OCI-M1 (cell line): ENCODE results near the gene TBC1D22A.

Experiments used
- DNase-seq: peaks from one replicate; lab custom pipeline; 2025; lab: John Stamatoyannopoulos, UW

TBC1D22A gene

DNA sequence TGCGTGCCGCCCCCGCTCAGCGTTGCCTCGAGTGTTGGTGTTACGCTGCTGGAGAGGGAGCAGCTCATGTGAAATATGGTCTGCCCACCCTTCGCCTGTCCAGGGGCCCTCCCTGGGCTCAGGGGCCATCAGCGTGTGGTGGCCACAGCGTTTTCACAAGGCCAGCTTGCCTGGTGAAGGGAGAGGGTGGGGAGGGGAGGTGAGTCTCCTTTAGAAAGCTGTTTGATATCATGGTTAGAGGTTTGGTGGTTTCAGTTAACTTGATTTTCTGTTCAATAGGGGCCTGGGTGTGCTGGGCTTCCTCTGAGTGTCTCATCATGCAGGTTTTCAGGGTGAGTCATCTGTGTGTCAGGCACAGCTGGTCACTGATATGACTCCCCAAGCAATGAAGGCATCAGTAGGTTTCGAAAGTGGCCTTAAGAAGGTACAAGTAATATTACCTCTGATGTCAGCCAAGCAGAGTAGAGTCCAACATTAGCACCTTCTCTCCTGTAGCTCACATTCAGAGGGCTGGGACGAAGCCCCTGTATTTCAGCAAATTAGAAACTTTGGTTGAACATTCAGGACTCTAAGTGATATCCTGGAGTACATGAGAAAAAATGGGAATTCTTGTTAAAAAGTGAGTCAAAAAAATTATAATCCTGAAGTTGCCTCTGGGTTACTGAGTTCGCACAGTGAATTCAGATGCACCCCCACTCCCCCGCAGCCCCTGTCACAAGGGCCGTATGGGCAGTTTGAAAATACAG, 172.5 kb downstream of the TBC1D22A start:
- DNase-seq, result peak; percentile 93

DNA sequence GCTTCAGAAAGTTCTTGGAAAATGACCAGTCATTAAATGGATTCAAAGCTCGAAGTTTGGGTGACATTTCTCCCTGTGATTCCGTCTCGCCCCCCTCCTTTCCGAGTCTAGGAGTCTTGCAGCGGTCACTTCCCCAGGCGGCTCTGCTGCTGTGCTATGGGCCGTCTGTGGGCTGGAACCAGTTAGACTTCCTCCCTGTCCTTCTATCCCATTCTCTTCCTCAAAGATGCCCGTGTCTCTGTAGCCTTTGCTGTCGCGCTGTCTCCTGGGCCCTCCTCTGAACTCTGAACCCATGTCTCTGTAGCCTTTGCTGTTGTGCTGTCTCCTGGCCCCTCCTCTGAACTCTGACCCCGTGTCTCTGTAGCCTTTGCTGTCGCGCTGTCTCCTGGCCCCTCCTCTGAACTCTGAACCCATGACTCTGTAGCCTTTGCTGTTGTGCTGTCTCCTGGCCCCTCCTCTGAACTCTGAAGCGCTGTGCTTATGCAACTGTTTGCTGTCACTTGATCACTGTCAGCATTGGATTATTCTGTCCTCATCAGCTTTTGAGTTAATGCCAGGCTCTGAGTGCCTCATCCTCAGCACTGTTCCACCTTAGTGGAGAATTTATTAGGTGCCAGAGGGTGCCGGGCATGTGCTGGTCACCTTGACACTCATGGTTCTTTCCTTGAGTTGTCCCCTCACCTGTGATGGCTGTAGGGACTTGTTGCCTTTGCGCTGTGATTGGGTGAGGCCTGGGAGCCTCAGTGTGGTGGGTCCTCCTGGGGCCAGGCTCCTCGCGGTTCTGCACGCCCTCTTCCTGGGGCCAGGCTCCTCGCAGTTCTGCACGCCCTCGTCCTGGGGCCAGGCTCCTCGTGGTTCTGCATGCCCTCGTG, 173.3 kb downstream of the TBC1D22A start:
- peak; percentile 17 for DNase-seq

DNA sequence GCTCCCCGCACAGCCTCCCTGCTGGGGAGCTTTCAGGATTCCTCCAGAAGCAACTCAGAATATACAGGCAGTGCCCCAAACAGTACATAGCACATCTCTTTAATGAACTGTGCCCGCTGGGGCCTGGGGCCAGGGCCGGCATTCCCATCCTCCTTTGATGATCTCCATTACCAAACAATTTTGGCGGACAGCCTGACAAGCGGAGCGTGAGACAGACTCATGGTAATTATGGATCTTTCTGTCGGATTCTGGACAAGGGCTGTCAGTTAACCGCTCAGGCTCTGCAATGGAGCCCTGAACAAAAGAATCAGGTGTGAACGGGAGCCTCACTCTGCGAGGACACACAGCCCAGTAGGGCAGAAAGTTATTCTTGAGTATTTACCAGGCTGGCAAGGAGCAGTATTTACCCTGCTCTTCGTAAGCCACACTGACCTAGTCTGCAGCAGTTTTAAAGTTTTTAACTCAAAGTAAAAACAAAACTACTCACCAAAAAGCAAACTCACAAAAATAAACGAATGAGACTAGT, 174.0 kb downstream of the TBC1D22A start:
- DNase-seq, result no peak

DNA sequence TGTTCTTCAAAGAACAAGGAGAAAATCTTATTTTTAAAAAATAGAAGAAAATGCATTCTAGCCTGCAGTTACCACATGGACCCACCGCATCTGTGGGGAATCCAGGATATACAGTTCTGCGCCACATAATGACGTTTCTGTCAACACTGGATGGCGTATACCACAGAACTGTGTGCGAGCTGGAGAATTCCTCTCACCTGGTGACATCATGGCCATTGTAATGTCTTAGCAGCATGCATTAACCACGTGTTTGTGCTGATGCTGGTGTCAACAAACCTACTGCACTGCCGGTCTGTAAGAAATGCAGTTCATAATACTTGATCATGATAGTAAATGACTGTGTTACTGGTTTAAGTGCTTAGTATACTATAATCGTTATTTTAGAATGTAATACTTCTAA, 174.7 kb downstream of the TBC1D22A start:
- DNase-seq, result no peak

DNA sequence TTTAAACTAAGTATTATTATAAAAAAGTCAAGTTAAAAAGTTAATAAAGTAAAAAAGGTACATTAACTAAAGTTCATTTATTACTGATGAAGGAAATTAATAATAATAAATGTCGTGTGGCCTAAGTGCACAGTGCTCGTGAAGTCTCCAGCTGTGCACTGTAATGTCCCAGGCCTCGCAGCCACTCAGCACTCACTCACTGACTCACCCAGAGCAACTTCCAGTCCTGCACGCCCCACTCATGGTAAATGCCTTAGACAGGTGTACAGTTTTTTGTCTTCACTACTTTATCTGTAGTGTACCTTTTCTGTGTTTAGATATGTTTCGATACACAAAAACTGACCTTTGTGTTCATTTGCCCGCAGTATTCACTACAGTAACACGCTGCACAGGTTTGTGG, 175.5 kb downstream of the TBC1D22A start:
- DNase-seq, result no peak

DNA sequence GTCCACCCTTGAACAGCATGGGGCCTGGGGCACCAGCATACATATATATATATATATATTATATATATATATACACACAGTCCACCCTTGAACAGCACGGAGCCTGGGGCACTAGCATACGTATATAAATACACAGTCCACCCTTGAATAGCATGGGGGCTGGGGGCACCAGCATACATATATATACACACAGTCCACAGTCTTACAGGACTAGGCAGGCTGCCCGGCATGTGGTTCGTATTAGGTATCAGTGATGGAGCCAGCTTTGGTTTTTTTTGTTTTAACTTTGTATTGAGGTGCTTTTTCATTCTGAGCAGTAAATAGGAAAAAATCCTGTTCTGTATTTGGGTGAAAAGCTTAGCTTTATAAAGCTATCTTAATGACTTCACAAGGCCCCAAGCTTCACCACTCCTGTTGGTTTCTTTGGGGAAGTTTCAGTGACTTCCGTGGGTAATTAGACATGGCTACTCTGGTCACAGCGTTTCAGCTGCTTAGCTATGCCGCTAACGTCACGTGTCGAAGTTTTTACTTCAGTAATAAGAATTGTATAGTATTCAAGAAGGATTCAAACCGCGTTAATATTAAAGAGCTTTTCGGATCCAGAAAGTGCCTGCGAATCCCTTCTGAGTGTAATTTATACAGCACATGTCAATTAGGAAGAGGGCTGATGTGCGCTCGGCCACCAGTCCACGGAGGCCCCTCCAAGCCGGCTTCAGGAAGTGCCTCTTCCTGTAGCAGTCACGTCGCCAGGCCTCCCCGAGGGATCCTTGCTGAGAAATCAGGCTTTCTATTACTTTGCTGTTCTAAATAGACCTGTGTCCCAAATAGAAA, 179.7 kb downstream of the TBC1D22A start:
- DNase-seq, result no peak

DNA sequence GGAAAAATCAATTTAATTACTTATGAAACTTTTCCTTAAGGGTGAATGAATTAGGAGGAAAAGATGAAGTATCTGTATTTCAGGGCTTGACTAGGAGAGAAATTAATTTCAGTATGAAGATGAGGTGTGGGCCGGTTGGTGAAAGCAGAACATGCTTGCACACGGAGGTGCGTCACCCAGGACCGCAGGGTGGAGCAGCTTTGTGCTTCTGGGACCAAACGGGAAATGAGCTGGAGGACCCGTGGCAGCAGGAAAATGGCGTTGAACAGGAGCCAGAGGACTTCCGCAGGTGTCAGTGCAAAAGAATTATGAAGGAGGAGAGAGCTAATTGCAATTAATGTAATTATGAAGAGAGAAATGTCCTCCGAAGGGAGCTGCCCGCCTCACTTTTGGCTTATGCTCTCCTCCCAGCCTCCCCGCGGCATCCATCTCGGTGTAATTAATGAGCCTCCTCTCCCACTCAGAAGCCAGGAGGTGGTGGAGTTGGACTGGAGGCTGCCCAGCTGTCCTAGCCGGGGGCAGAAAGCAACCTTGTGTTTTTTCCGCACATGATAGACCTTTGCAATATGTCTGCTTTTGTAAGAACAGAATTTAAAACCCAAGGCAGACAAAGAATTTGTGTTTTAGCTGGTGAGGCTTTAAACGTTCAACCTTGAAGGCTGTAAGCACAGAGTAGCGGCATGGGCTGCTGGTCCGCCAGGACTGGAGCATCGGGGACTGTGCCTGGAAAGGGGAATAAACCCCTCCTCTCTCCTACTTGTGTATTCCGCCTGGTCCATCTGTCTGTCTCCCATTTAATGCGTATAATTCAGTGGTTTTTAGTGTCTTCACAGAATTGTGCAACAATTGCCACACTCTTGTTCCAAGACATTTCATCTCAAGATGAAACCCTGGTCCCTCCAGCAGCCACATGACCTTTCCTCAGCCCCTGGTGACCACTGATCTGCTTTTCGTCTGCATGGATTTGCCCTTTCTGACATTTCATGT, 180.6 kb downstream of the TBC1D22A start:
- DNase-seq, result no peak

DNA sequence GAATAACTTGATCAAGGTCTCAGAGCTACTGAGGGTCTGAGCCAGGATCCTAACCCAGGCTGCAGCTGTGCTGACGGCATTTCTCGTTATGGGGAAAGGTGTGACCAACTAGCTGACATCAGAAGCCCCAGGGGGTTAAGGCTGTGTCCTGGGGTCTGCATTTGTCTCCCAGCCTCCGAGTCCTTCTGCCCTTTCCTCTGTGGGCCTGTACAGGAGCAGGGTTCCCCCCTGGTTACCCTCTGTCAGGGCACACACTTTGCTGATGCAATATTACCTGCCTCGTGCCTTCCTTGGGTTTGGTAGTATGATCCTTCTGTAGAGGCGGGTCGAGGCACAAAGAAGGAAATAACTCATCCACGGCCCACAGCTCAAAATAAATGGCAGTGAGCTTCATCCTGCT, 183.0 kb downstream of the TBC1D22A start:
- DNase-seq, result no peak

DNA sequence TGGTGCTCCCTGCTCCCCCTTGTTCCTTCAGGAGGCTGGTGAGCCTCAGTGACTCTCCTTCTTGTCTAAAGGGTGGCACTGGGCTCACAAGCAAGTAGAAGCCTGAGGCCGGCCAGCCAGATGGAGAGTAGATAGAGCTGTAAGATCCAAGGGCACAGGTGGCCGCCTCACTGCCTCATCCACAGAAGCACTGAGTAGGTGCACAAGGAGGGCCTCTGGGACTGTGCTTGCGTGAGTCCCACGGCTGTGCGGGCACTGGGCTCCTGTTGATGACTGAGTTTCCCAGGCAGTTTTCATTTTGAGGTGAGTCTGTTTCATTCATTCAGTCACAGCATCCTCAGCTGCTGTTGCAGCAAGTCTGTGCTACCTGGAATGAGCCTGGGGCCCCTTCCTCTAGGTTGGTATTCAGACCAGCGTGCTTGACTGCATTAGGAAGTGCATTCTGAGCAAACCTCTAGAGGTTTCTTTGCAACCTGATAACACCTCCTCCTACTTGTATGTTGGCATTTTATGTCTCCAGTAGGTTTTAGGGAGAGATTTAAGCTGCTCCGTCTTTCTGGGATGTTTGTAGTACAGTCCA, 184.0 kb downstream of the TBC1D22A start:
- no peak for DNase-seq

DNA sequence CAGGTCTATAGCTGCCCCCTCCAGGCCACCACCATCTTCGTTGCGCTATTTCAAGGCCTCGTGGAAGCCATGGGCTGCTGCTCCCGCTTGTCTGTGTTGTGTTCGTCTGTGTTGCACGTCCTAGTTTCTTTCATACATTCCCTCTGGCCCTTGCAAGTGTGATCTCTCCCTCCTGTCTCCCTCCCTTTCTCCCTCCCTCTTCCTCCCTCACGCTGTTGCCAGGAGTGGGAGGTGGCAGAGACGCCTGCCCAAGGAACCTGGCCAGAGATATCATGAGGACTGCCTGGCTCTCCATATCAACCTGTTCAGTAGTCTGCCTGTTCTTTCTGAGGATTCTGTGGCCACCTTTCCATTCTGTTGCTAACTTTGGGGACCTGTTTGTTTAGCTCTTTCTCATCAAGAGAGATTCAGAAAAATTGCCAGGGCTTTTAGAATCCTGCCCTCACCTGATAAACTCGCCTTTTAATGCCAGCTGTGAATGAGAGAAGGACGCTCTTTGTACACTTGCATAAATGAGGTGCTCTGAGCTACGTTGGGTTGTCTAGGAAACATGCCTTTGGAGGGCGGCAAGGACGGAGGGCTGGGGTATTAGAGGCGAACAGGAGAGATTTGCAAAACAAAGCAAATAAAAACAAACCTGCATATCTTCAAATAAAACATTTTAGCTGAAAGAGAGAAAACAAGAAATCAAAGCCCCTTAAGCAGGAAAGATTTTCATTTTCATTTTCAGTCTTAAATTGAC, 185.2 kb downstream of the TBC1D22A start:
- DNase-seq, result no peak

DNA sequence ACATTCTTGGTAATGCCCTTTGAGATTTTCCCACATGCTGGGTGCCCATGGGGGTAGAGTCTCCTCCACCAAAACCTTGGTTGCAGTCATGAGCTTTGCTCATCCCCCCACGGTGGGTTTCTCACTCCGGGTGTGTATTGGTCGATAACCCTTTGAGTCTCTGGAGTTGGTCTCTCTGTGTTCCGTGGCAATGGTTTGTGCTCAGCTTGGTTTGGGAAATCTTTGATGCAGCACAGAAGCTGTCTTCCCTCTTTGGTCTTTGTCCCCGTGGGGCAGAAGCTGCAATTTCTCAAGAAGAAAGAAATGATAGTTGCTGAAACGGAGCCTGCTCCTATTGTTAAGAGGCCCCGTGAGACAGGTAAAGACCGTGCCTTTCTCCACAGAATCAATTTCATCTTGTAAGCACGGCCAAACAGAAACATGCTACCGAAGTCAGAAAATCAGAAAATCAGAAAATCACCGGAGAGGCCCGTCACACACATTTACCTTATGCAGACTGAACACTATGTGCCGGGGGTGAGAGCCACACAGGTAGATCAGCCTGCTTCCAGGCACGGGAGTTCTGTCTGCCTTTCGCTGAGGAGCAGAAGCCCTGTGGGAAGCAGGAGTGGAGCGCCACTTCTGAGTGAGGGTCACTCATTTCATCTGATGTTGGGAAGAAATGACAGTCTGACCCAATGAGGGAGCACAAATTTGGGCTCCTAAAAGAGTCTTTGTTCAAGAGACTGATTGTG, 186.1 kb downstream of the TBC1D22A start:
- no peak for DNase-seq

DNA sequence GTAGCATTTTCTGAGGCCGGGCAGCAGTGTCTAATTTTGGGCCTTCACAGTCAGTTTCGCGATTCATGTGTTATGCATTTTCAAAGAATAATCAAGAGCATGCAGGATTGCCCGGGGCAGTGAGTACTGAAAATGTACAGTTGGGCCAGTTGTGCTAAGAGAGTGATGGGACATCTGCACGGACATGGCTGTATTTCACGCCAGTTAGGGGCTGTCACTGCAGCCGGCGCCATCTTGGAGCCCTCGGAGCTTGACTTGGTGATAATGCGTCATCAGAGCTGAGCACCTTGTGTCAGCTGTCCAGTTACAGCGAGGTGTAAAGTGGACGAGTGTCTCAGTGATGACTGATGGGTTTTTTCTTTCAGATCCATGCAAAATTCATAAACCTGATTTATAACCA, 188.9 kb downstream of the TBC1D22A start:
- DNase-seq, result no peak

DNA sequence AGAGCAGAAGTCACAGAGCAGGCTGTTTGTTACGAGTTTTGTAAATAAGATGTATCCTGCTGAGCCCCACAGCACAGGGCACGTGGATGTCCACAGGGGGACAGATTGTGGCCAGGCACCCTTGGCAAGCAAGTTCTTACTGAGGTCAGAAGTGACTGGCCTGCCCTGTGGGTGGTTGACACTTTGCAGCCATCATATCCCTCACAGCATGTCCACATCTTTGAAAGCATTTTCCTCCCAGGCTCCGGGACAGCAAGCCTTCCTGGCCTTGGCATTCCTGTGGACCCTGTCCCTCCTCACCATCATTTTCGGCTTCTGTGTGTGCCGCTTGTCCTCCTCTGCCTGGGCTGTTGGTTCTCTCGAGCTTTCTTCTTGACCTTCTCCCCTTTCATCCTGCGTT, 189.5 kb downstream of the TBC1D22A start:
- no peak for DNase-seq

DNA sequence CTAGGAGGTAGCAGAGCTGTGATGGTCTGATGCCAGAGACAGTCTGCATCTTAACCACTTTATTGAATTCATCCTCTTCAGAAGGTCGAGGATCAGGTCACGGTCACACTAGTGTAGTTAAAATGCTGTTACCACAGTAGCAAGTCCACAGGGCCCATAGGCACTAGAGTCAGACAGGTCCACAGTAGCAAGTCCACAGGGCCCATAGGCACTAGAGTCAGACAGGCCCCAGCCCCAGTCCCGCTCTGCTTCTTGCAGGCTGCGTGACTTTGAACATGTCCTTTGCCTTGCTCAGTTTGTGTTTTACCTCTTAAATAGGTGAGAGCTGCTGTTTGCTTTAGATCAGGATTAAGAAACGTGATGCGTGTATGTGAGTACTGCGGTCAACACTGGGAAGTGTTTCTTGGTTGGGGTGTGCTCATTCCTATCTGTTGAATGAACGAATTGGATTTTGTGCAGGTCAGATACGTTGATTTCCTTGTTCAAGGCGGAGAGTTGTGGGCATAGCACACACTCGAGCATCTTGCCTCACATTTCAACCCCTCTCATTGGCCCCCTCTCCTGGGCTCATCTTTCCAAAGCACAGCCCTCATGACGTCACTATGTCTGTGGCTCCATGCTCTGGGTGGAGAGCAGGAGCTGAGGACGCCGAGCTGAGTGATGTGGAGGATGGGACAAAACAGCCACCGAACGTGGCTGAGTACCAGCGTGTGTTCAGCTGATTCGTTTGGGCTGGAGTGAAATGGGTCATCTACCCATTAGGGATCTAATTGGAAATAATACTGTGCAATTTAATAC, 191.7 kb downstream of the TBC1D22A start:
- no peak for DNase-seq

DNA sequence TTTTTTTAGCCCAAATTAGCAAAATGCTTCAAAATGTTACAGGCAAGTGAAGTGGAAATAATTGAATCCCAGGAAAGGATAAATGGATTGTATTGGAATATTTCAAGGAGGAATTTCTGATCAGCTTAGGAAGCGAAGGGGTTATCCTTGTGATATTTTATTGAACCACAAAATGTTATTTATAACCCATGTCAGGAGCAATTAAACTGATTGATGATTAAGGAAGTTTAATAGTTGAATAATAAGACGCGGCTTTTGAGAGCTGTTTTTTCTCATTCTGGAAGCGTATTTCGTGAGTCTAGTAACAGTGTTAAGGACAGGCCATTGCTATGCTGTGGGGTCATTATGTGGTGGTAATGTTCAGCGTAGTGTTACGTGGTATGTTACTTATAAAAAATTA, 192.3 kb downstream of the TBC1D22A start:
- DNase-seq, result no peak

DNA sequence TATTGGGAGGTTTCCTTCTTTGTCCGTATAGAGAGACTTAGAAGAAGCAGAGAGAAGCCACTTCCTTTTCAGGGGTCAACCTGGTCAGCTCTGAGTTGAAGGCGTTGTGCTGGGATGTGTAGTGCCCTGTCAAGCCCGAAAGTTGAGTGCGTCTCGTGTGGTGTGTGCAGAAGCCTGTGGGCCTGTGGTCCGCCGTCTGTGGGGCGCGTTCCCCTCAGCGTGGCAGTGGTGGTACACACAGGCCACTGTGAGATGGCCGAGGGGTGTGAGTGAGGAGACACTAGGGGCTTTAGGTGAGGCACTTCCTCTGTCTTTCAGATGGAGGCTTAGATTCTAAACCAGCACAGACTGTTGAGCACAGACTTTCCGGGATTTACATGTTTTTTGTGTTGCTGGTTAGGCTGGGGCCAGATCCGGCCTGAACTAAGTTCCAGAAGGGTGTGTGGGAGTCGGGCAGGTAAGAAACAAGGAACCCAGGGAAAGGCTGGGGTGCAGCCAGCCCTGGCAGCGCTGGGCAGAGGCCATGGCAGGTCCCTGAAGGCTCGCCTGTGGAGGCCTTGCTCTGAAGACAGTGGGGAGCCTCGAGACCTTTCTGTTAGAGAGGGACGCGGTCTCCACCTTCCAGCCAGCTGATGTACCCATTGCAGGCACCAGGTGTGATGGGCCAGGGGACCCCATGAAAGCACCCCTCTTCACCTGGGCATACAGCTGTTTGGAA, 194.2 kb downstream of the TBC1D22A start:
- no peak for DNase-seq

DNA sequence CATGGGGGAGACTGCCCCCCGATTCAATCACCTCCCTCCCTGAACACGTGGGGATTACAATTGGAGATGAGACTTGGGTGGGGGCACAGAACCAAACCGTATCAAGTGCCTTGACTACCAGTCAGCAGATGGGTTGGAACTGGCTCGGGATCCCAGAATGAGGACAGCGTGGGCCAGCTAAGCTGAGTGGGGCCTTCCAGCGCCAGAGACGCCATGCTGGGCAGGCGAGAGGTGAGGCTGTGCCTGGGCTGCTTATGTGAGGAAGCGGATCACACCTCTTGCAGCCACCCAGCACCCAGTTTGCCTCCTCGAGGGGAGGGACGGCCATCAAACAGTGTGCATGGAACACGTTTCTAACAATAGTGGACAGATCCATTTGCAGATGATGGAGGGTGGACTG, 195.1 kb downstream of the TBC1D22A start:
- DNase-seq, result no peak

DNA sequence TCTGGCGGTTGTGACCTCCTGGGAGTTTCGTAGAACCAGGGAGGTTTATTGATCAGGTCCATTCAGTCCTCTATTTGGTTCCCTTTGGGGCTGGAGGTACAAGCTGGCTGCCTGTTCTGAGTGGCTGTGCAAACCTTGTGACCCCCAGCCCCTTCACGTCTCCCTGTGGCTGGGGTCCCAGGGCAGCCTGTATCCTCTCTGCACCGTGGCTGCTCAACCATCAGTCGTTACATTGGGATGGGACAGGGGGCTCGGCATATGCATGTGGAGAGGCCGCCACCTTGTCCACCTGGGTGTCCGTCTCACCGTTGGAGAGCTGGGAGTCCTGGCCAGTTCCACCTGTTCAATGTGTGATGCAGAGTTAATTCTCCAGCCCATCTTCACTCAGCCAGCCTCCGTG, 195.7 kb downstream of the TBC1D22A start:
- DNase-seq, result no peak
